ENCODE measurements around the gene SLC16A9.

SLC16A9 gene

DNA sequence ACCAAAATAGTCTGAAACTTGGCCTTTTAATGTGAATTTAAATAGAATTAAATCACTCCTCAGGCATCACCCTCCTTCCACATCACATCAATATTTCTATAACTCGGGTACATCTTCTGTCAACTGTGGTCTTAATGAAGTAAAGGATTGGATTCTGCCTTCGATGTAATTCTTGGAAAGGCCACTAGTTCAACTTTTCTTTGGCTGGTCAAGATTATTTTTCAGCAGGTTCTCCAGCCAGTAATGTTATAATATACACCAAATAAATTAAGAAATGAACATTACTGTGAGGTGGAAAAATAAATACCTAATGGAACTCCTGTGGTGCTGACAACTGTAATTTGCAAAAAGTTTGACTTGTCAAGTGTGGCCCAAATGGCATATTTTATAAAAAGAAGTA is 9.7 kb upstream of the SLC16A9 start:
- no peak for DNase-seq (ENCODE audit: low read depth)

DNA sequence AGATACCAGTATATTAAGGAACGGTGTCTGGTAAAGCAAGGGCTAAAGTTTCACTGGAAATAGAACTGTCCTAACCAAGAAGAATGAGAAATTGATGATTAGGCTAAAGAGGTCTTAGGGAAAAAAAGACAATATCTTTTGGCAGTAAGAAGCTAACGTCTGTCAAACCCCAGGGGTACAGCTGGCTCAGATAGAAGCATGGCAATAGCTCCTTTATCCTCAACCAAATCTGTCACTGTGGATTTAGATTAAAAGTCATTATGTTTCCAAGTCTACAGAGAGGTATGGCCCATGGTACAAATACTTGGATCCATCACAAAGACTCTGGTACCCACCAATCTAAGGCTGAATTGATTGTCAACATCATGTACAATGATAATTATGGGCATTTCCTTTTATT is 8.6 kb upstream of the SLC16A9 start:
- DNase-seq (ENCODE audit: low read depth) = no peak

DNA sequence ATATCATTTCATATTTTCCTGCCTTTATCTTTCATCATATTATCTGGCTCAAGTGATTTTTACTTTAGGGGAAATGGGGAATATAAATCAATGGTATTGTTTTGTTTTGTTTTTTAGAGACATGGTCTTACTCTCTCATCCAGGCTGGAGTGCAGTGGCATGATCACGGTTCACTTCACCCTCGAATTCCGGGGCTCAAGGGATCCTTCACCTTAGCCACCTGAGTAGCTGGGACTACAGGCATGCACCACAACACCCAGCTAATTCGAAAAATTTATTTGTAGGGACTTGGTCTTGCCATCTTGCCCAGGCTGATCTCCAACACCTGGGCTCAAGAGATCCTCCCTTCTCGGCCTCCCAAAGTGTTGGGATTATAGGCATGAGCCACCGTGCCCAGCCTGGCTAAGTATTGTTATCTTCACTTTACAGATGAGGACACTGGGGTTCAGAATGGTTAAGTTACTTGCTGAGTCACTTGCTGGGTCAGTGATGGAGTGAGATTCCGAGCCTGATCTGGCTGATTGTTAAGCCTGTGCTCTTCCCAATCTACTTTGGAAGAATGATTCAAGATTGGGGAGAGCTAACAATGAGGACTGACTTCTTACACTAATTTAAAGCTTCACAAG is 3.7 kb upstream of the SLC16A9 start:
- no peak for DNase-seq (ENCODE audit: low read depth)

DNA sequence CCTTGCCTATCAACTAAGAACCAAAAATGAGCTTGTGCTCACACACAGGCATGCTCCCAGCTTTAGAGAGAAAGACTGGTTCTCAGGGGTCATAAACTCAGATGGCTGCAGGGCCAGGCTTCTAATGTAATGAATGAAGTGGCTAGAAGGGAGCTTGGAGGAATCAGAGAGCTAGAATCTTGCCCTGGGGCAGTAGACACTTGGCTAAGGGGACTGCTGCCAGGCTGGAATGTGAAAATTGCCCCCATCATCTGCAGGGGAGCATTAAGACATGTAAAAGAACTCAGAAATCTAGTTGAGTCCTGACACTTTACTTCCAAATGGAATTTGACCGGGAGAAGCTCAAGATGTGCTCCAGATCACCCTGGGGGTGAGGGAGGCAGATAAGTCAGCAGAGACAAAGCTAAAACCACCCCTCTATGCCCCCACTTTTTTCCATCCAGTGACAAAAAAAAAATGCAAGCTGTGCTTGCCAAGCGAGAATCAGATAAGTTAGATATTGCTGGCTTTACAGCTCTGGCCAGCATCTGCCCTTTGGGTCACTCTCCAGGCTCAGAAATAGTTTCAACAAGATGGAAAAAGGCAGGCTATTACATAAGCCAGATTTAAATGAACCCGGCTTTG is 2.3 kb upstream of the SLC16A9 start:
- no peak for DNase-seq (ENCODE audit: low read depth)

DNA sequence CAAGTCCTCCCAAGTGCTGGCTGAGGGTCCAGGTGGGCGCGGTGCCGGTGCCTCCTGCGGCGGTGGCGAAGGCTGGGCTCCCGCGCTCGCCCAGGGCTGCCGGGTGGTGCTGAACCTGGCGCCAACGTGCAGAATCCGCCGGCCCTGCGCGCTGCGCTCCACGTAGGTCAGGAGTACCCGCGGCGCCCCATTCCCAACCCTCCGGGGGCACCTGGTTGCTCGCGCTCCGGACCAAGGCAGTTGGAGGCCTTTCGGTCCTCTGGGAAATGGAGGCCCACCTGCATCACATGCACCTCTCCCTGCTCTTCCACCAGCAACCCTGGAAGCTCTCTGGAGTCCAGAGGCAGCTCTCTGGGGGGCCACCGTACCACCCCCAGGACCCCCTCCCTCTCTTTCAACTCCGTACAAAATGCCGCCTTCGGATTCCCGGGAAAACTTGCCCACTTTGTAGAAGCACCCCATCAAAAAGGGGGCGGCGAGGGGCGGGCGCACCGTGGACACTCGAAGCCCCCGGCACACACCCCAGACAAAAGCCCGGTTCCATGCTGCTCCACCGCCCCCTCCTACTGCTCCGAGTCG is 745 bp downstream of the SLC16A9 start:
- no peak for DNase-seq (ENCODE audit: low read depth)

DNA sequence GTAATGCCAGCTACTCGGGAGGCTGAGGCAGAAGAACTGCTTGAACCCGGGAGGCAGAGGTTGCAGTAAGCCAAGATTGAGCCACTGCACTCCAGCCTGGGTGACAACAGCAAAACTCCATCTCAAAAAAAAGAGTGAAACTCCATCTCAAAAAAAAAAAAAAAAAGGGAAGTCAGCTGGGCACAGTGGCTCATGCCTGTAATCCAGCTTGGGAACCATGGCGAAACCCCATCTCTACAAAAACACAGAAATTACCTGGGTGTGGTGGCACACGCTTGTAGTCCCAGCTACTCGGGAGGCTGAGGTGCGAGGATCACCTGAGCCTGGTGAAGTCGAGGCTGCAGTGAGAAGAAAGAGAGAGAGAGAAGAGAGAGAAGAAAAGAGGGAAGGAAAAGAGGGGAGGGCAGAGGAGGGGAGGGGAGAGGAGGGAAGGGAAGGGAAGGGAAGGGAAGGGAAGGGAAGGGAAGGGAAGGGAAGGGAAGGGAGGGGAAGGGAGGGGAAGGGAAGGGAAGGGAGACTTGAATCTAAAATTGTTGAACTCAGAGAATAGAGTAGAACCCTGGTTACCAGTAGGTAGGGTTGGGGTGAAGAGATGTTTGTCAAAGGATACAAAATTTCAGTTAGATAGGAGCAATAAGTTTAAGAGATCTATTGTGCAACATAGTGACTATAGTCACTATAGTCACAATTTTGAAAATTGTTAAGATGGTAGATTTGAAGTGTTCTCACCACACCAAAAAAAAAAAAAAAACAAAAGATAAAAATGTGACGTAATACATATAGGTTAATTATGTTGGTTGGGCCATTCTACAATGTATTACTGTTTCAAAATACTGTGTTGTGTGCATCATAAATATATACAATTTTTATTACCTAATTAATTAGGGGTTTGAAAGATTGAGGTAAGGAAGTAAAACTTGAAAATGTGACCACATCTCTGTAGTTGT is 2.5 kb downstream of the SLC16A9 start:
- DNase-seq (ENCODE audit: low read depth) = no peak

DNA sequence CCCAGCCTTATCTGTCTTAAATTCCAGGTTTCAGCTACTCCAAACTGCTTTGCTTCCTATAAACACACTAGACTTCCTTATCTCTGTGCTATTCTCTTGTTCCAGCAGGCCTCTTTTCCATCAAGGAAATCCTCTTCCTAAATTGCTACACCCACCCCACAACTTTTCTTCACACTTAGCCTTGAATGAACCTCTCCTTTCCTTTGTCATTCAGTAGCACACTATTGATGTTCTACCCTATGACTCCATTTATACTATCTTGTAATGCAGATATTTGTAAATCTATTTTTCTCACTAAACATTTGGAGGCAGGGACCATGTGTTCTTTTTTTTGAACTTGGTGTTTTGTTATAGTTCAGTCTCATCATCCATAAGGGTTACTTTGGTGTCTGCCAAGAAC is 3.7 kb downstream of the SLC16A9 start:
- no peak for DNase-seq (ENCODE audit: low read depth)

DNA sequence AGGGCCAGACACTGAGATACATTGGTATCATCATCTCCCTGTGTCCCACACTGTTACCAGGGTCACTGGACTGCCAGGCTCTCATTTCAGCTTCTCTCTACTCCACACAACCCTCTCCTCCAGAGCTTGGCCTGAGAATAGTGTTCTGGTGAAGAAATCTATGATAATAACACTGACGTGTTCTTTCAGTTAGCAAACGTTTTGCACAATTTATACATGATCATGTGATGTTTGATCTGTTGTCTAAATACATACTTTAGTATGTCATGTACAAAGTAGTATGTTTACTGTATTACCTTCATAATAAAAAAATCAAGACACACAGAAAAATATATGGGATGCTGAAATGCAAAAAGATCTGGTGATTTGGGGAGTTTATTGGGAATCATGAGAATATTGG is 5.0 kb downstream of the SLC16A9 start:
- no peak for DNase-seq (ENCODE audit: low read depth)

DNA sequence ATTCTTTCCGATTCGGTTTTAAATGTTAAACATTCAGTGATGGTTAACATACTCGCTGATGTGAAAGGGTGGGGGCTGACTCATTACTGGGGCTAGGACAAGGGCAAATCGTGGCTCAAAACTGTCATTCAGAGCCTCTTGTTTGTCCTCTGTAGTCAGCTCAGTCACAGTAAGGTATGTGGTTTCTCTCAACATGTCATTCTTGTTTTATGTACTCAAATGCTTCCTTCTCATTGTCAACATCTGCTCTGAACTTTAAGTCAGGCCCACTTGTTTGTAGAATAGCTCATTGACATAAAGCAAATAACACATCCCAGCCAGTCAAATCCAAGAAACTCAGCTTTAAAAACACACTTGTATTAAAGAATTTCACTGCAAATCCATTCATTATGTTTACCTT is 7.3 kb downstream of the SLC16A9 start:
- DNase-seq (ENCODE audit: low read depth) = no peak

DNA sequence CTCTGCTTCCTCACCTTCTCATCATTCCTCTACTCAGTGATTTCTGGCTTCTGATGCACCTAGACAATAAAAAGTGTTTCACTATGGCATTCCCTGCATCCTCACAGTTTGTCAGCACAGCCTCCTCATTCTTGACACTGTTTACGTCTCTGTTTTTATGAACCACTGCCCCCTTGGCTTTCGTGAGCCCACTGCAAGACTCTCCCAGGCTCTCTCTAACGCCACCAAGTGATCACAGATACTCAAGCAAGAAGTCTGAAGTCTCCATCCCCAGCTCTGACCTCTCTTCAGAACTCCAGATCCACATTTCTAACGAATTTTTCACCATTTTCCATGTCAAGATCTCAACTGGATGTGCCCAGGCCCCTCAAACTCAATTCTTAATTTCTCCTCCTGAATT is 8.9 kb downstream of the SLC16A9 start:
- no peak for DNase-seq (ENCODE audit: low read depth)

DNA sequence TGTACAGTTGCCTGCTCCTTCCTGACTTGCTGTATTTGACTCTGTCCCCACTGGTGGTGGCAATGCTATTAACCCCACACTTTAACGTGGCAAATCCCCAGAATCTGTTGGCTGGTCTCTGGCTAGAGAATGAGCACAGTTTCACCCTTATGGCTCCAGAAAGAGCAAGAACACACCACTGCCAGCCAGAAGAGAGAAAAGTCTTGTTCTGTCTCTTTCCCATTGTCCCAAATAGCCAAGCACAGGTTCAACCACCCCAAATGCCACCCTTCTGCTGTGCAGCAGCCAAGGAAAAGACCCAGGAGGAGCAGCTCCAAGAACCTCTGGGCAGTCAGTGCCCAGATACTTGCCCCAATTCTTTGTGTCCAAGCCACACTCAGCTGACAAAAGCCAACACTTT is 11.3 kb downstream of the SLC16A9 start:
- DNase-seq (ENCODE audit: low read depth) = no peak

DNA sequence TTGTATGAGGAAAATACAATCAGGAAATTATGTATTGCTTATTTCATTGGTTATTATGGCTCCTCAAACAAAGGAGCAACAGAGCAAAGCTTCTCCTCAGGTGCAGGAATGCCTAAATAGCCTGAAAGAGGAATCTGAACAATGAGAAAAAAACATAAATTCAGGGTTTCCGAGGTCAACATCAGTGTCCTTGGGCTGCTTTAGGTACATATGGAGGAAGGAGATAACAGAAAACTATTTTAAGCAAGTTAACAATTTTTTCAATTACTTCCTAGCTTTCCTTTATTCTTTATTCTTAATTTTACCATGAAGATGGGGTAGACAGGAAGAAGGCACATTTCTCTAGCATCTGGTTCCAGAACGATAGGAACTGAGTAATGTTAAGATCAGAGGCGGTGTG is 14.0 kb downstream of the SLC16A9 start:
- DNase-seq (ENCODE audit: low read depth) = no peak

DNA sequence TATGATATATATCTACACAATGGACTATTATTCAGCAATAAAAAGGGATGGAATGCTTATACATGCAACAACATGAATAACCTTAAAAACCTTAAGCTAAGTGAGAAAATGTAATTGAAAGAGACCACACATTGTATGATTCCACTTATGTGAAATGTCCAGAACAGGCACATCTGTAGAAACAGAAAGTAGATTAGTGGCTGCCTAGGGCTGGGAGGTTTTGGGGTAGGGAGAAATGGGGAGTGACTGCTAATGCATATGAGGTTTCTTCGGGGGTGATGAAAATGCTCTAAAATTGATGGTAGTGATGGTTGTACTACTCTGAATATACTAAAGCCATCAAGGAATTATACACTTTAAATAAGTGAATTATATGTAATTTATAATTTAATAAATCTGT is 14.7 kb downstream of the SLC16A9 start:
- DNase-seq (ENCODE audit: low read depth) = no peak

DNA sequence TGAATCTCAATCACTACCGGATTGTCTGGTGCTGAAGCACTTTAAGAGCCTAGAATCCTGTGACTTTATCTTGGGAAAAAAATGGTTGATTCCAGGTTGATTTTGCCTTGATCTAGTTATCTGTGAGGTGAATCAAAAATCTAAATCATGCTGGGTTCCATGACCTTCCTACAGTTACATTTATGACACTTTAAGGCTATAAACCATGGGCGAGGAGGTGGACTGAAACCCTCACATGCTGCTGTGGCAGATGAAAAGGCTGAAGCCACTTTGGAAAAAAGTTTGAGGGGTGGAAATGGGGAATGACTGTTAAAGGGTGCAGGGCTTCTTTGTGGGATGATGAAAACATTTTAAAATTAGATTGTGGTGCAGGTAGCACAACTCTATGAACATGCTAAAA is 17.5 kb downstream of the SLC16A9 start:
- DNase-seq (ENCODE audit: low read depth) = no peak

DNA sequence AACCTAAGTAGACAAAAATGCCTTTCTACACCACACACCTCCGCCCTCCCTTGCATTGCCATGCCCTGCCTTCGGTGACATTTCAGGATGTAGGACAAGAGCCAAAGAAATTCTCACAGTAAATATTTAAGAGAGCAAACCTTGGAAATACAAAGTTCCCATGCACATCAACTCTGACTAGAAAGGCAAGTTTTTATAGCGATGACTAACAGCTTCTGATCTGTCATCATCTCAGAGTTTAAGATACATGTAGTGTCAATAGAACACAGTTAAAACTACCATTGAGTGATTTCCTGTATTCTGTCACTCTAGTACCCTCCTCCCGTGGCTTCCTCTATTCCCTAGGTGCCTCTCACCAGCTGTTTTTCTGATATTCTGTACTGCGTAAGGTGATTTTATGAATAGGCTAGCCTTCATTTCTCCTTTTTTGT is 20.7 kb downstream of the SLC16A9 start:
- no peak for DNase-seq (ENCODE audit: low read depth)

DNA sequence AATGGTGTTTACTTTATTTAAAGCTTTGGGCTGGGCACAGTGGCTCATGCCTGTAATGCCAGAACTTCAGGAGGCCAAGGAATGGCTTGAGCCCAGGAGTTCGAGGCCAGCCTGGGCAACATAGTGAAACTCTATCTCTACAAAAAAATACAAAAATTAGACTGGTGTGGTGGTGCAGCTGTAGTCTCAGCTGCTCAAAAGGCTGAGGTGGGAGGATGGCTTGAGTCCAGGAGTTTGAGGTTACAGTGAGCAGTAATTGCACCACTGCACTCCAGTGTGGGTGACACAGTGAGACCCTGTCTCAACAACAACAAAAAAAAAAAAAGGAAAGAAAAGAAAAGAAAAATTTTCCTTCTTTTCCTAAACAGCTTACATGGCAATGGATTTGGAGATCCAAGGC is 22.0 kb downstream of the SLC16A9 start:
- DNase-seq (ENCODE audit: low read depth) = no peak

DNA sequence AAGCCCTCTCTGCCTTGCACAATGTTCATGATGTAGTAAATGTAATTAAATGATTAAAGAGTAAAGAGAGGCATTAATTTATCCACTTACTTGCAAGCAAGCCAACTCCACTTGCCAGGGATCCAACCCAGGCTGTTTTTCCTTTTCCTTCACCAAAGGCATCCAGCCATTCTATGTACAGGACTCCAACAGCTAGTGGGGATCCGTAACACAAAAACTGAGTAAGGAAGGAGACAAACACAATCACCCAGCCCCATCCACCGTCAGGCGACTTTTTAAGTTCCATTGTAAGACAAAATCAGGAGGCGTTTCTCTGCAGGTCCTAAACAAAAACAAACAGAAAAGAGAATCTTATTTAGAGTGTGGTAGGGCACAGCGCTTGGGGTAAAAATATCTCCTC is 25.6 kb downstream of the SLC16A9 start:
- DNase-seq (ENCODE audit: low read depth) = no peak

DNA sequence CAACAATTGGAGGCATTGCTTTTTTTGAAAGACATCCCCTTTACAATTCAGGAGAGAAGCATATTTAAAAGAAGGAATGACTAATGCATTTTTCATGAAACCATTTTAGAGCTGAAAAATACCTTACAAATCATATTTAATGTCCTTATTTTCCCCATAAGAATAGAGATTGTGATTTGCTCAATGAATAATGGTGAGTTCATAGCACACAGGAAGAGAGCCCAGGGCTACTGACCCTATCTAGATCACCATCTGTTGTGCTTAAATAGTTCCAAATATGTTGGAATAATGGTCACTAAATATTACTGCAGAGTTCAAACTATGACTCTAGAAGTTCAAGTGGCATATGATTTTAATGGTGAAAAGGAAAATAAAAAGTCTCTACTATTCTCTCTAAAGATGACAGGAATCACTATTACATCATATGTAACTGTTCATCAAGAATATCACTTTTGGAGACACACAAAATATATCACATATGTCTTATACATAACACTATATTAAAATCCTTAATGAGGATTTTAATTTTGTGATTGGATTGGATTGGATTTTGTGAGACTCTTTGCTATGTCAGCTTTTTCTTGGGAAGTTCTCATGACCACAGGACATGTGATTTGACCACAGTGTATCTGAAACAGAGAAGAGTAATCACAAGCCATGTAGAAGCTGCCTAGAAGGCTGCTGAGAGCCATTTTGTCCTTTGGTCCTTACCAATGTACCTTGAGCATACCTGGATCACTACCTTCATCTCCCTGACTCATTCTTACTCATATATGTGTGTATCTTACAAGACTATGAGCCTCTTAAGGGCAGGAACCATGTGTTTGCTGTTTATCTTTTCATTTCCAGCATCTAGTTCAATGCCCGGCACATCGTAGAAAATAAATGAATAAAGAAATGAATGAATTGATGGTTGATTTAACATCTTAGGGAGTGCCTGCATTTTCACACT is 26.4 kb downstream of the SLC16A9 start:
- DNase-seq (ENCODE audit: low read depth) = no peak

DNA sequence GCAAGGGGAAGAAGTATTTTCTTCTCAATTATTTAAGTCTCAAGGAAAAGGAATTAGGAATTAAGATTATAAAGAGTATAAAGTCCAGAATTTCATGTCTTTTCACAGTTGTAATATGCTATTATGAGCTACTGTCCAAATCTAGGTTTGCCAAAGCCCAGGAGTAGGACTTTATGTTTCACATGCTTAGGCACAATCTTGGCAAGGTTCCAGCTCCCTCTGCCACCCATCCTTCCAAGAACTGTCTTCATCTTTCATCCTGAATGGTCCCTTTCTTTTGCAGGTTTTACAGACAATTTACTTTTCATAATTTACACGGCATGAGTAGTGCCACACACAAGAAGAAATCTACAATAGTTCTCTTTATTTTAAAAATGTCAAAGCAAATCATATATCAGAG is 29.5 kb downstream of the SLC16A9 start:
- no peak for DNase-seq (ENCODE audit: low read depth)

DNA sequence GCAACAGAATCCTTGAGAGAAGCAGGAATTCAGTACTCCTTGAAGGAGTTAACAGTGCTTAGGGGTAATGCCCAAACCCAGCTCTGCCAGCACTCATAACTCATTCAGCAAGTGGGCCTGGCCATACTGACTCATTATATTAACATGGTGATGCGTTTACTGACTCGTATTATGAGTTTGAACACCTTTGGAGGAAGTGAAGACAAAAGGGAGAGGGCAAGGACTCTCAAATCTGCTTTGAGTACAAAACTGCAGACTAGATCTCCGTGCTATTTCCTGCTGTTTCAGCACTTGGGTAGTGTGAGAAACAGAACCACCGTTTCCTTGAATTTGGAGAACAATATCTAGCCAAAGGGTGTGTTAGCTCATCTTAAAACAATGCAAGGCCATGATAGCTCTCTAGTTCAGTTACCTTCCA is 30.8 kb downstream of the SLC16A9 start:
- no peak for DNase-seq (ENCODE audit: low read depth)

DNA sequence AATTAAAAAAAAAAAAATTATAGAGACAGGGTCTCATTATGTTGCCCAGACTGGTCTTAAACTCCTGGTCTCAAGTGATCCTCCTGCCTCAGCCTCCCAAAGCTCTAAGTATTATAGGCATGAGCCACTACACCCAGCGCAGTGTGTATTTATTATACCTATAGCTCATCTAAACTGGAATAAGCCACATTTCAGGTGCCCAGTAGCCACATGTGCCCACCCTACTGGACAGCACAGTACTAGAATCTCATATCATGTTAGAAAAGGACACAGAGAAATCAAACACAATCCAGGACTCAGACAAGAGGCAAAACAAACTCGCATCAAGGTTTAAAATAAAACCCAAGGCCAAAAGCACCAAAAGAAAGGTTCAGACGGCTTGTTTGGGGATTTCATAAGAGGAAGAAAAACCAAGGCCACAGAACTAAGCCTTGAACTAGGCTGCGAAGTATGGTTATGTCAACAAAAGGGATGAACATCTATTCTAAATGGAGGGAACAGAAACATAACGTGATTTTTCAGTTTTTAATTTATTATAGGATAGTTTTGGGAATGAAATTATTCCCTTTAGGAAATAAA is 32.3 kb downstream of the SLC16A9 start:
- DNase-seq (ENCODE audit: low read depth) = no peak
